GM21576 (cell line): ENCODE data around the gene OR2C3.
"Not testable (repeated sequence)": the region's sequence is repeated elsewhere in the genome, so short reads cannot be mapped to it uniquely, and the experiment has no call there.

Experiments
- ATAC-seq: cut with Tn5 transposase; IDR thresholded peaks from one replicate; pipeline ENCODE4 v1.9.1; 2021; ENCODE audit warnings: mild to moderate bottlenecking, moderate library complexity; ENCODE audit not compliant: unreplicated experiment

OR2C3 gene

GRCh38 chr1:247518613-247518891 is 17.7 kb downstream of the OR2C3 start:
- no peak for ATAC-seq

- no peak for ATAC-seq
Measured at GRCh38 chr1:247517795-247518612, 18.2 kb downstream of the OR2C3 start.

- no peak for ATAC-seq
Measured at GRCh38 chr1:247506831-247507230, 29.4 kb downstream of the OR2C3 start.

- ATAC-seq = no peak
Measured at GRCh38 chr1:247500865-247501264, 35.4 kb downstream of the OR2C3 start.

GRCh38 chr1:247496581-247497285 is 39.5 kb downstream of the OR2C3 start:
- no peak for ATAC-seq

GRCh38 chr1:247494767-247495166 is 41.5 kb downstream of the OR2C3 start:
- no peak for ATAC-seq

GRCh38 chr1:247493106-247493505 is 43.1 kb downstream of the OR2C3 start:
- ATAC-seq = no peak

GRCh38 chr1:247491328-247491727 is 44.9 kb downstream of the OR2C3 start:
- ATAC-seq = no peak

GRCh38 chr1:247487057-247487456 is 49.2 kb downstream of the OR2C3 start:
- peak; percentile 69 for ATAC-seq

GRCh38 chr1:247482747-247483146 is 53.5 kb downstream of the OR2C3 start:
- ATAC-seq = no peak

GRCh38 chr1:247476328-247477058 is 59.7 kb downstream of the OR2C3 start:
- not testable (repeated sequence) for ATAC-seq

- no peak for ATAC-seq
Measured at GRCh38 chr1:247475793-247476192, 60.4 kb downstream of the OR2C3 start.
